IMR-90 (cell line): Measurements from ENCODE around the gene FAM171A1. TPM values are rescaled to one million over a fixed set of nuclear protein-coding genes. Genes with fewer than 3 reads are reported as not detected.

ENCODE experiments used
- ATAC-seq: fragments of 200-7000 bp; cut with Tn5 transposase; 2 replicates; pipeline ENCODE4 v1.9.1; 2020; ENCODE audit warnings: low read depth, mild to moderate bottlenecking, moderate library complexity
- BruUV-seq: library from RNA; stranded (reverse); fragments of 400-500 nt; replicated peaks from 2 replicates; lab custom pipeline; 2021; lab: Mats Ljungman, UMichigan
- CTCF ChIA-PET: fragments of 300-600 bp; formaldehyde crosslinking; extraction: SDS; loops from one replicate; lab custom pipeline; 2021; ENCODE audit warnings: antibody characterized with exemption; lab: Yijun Ruan, JAX
- POLR2A ChIA-PET: fragments of 300-600 bp; sonication (Branson Sonifier 250); formaldehyde crosslinking; loops from one replicate; lab custom pipeline; 2022; ENCODE audit warnings: antibody characterized with exemption; ENCODE audit not compliant: unreplicated experiment; lab: Charles Lee
- DNase-seq: peaks from one replicate; pipeline ENCODE4 v3.0.0; 2013
- H2AFZ ChIP-seq: replicated peaks from 2 replicates; pipeline ENCODE3; 2013; ENCODE audit warnings: low read length, mild to moderate bottlenecking; ENCODE audit not compliant: poor library complexity
- H2AK5ac ChIP-seq: 2 replicates; pipeline ENCODE4 v1.6.1; 2013; ENCODE audit warnings: low read depth, low read length, inconsistent platforms
- H2AK9ac ChIP-seq: replicated peaks from 2 replicates; pipeline ENCODE3; 2013; ENCODE audit warnings: mild to moderate bottlenecking, low read depth, low read length, moderate library complexity; ENCODE audit not compliant: poor library complexity
- H2BK120ac ChIP-seq: 2 replicates; pipeline ENCODE4 v1.6.1; 2013; ENCODE audit warnings: low read depth, low read length, inconsistent platforms
- H2BK15ac ChIP-seq: 3 replicates; pipeline ENCODE4 v1.6.1; 2013; ENCODE audit warnings: low read depth, low read length, inconsistent platforms
- H2BK20ac ChIP-seq: 2 replicates; pipeline ENCODE4 v1.6.1; 2013; ENCODE audit warnings: low read depth, mild to moderate bottlenecking, inconsistent platforms, low read length, moderate library complexity
- H2BK5ac ChIP-seq: 2 replicates; pipeline ENCODE4 v1.6.1; 2013; ENCODE audit warnings: mild to moderate bottlenecking, low read depth, low read length, inconsistent platforms; ENCODE audit not compliant: poor library complexity, severe bottlenecking
- H3K14ac ChIP-seq: replicated peaks from 2 replicates; pipeline ENCODE4 v1.6.1; 2013; ENCODE audit warnings: low read depth, low read length, inconsistent platforms
- H3K18ac ChIP-seq: 2 replicates; pipeline ENCODE4 v1.6.1; 2013; ENCODE audit warnings: low read depth, low read length, control low read depth
- H3K23ac ChIP-seq: 2 replicates; pipeline ENCODE4 v1.6.1; 2013; ENCODE audit warnings: low read depth, low read length, inconsistent platforms
- H3K27ac ChIP-seq: 2 replicates; pipeline ENCODE4 v1.5.1; 2013; ENCODE audit warnings: mild to moderate bottlenecking, control low read depth, low read length; ENCODE audit not compliant: insufficient read depth
- H3K27me3 ChIP-seq: 2 replicates; pipeline ENCODE4 v1.6.1; 2013; ENCODE audit warnings: low read length; ENCODE audit not compliant: control insufficient read depth, insufficient read depth
- H3K36me3 ChIP-seq: 2 replicates; pipeline ENCODE4 v1.6.1; 2013; ENCODE audit warnings: low read length, mixed read lengths; ENCODE audit not compliant: control insufficient read depth, insufficient read depth
- H3K4ac ChIP-seq: 2 replicates; pipeline ENCODE4 v1.6.1; 2013; ENCODE audit warnings: low read depth, low read length, inconsistent platforms
- H3K4me1 ChIP-seq: 2 replicates; pipeline ENCODE4 v1.6.1; 2013; ENCODE audit warnings: low read length, mixed read lengths; ENCODE audit not compliant: control insufficient read depth, insufficient read depth
- H3K4me2 ChIP-seq: 2 replicates; pipeline ENCODE4 v1.6.1; 2013; ENCODE audit warnings: low read depth, mild to moderate bottlenecking, control low read depth, low read length, moderate library complexity
- H3K4me3 ChIP-seq: 2 replicates; pipeline ENCODE4 v1.5.1; 2013; ENCODE audit warnings: low read depth, mild to moderate bottlenecking, control low read depth, low read length, moderate library complexity; ENCODE audit not compliant: insufficient read depth
- H3K56ac ChIP-seq: 2 replicates; pipeline ENCODE4 v1.6.1; 2013; ENCODE audit warnings: low read length, inconsistent platforms; ENCODE audit not compliant: insufficient read depth; ENCODE audit errors: extremely low read depth
- H3K79me1 ChIP-seq, 2 experiments: 2 replicates each; pipeline ENCODE4 v1.6.1; 2013; ENCODE audit warnings: low read length in 2 of 2, inconsistent platforms in 1 of 2, low read depth in 1 of 2
- H3K9ac ChIP-seq: 2 replicates; pipeline ENCODE4 v1.6.1; 2013; ENCODE audit warnings: low read depth, low read length, control low read depth
- H3K9me1 ChIP-seq: 2 replicates; pipeline ENCODE4 v1.6.1; 2013; ENCODE audit warnings: low read length, inconsistent platforms; ENCODE audit not compliant: insufficient read depth
- H3K9me3 ChIP-seq: 2 replicates; pipeline ENCODE4 v1.6.1; 2013; ENCODE audit warnings: low read length; ENCODE audit not compliant: control insufficient read depth, insufficient read depth
- H4K20me1 ChIP-seq: 2 replicates; pipeline ENCODE4 v1.6.1; 2013; ENCODE audit warnings: low read length, inconsistent platforms; ENCODE audit not compliant: insufficient read depth
- H4K5ac ChIP-seq: 2 replicates; pipeline ENCODE4 v1.6.1; 2013; ENCODE audit warnings: mild to moderate bottlenecking, low read depth, low read length, control low read depth
- H4K8ac ChIP-seq, 2 experiments: 2 replicates each; pipeline ENCODE4 v1.6.1; 2013; ENCODE audit warnings: low read depth in 2 of 2, low read length in 2 of 2, control low read depth in 1 of 2, inconsistent platforms in 1 of 2
- H4K91ac ChIP-seq: 2 replicates; pipeline ENCODE4 v1.6.1; 2013; ENCODE audit warnings: low read depth, low read length, inconsistent platforms; ENCODE audit not compliant: insufficient read depth
- BHLHE40 ChIP-seq: fragments of 150-350 bp; IDR thresholded peaks from 2 replicates; pipeline ENCODE4 v1.6.1; 2016; ENCODE audit warnings: mild to moderate bottlenecking, low read depth, low read length
- MXI1 ChIP-seq: IDR thresholded peaks from 2 replicates; pipeline ENCODE4 v1.6.1; 2012; ENCODE audit warnings: low read depth, mild to moderate bottlenecking, low read length, moderate library complexity, borderline replicate concordance
- RAD21 ChIP-seq: IDR thresholded peaks from 2 replicates; pipeline ENCODE4 v1.6.1; 2012; ENCODE audit warnings: low read length, improper control_type of control experiment
- RCOR1 ChIP-seq: IDR thresholded peaks from 2 replicates; pipeline ENCODE4 v1.6.1; 2012; ENCODE audit warnings: mild to moderate bottlenecking, low read length, improper control_type of control experiment; ENCODE audit not compliant: insufficient replicate concordance
- RFX5 ChIP-seq: IDR thresholded peaks from 2 replicates; pipeline ENCODE4 v1.8.0; 2012; ENCODE audit warnings: low read depth, mild to moderate bottlenecking, low read length, moderate library complexity
- SMC3 ChIP-seq: fragments of 150-350 bp; IDR thresholded peaks from 2 replicates; pipeline ENCODE4 v1.6.1; 2016; ENCODE audit warnings: low read depth, mild to moderate bottlenecking, antibody characterized with exemption, low read length, moderate library complexity
- WGBS, 2 experiments: methylation state at CpG; one replicate each; pipeline versions ENCODE4 v1.1.5 to v1.1.7; 2013; ENCODE audit warnings: missing lambda C conversion rate in 2 of 2; ENCODE audit not compliant: insufficient read length in 1 of 2; ENCODE audit errors: extremely low coverage in 2 of 2; 5-methylcytosine and 5-hydroxymethylcytosine counted together
- dilution Hi-C: fragments of 300-500 bp; cut with HindIII; formaldehyde crosslinking; loops from one replicate; pipeline ENCODE4 v1.14.3; 2018; ENCODE audit warnings: low sequenced_read_pairs; ENCODE audit not compliant: unreplicated experiment
- in situ Hi-C: fragments of 300-500 bp; cut with MboI; formaldehyde crosslinking; loops from 3 replicates; pipeline ENCODE4 v1.14.3; 2019; ENCODE audit warnings: low sequenced_read_pairs, inconsistent platforms, mixed read lengths
- intact Hi-C: fragments of 100-400 bp; cut with micrococcal nuclease; formaldehyde crosslinking; loops from 2 replicates; pipeline ENCODE4 v1.10.0; 2022
- polyA plus RNA-seq, 3 experiments: library from polyadenylated mRNA; depleted of rRNA; stranded (reverse); fragments of >200 nt; gene quantifications; 2 replicates each; pipeline ENCODE4 v1.2.3, GENCODE V29; 2012; ENCODE audit warnings: low replicate concordance in 1 of 3
- total RNA-seq: library from RNA; depleted of rRNA; stranded (reverse); fragments of >200 nt; gene quantifications from 2 replicates; pipeline ENCODE4 v1.2.3, GENCODE V29; 2012
- TF ChIP-seq, protein P1 (sequence below): fragments of 150-350 bp; IDR thresholded peaks from 2 replicates; pipeline ENCODE4 v1.6.1; 2017; ENCODE audit warnings: mild to moderate bottlenecking, antibody characterized with exemption, low read length, low read depth
- TF ChIP-seq, protein P2 (sequence below): fragments of 150-350 bp; IDR thresholded peaks from 2 replicates; pipeline ENCODE4 v1.6.1; 2016; ENCODE audit warnings: low read depth, mild to moderate bottlenecking, low read length, moderate library complexity, borderline replicate concordance
- TF ChIP-seq, protein P3 (sequence below): conservative IDR thresholded peaks from 2 replicates; pipeline ENCODE4 v1.5.1; 2012; ENCODE audit warnings: mild to moderate bottlenecking, low read depth, low read length, improper control_type of control experiment

FAM171A1 gene
- total and polyA plus RNA-seq, 2 of the 4 experiments (the other 2 are of a cell fraction) = 20.3 to 30.6 TPM

DNA sequence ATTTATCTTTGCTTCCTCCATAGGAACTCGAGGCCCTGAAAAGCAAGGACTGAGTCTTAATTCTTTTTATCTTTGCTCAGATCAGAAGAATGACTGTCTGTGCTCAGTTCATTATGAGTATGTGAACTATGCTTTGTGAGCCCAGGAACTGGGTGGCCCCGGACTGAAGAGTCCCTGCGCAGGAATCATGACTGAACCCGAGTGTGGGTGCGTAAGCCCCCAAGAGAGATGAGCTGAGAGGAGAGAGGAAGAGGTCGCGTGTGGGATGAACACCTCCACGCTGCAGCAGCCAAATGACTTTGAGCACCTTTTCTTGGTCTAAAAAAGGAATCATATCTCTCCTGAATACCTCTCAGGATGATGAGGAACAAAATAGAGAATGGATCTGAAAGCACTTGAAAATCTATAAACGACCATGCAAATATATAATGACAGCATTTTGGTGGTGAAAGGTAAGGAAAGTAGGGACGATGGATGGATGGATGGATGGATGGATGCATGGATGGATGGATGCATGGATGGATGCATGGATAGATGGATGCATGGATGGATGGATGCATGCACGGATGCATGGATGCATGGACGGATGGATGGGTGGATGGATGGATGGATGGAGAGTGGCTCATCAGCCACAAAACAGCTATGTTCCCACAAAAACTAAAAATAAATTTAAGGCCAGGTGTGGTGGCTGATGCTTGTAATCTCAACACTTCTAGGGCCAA, 19.8 kb downstream of the FAM171A1 start:
- Histone ChIP-seq H3K4me2 (no peak overlapping the region), H3K9ac (no peak overlapping the region), H3K27me3 (no peaks in the 10 kb centered on the region), H3K9me3 (no peaks in the 10 kb centered on the region), H3K4ac (no peak overlapping the region), H4K91ac (no peak overlapping the region), H3K36me3 (no peaks in the 10 kb centered on the region), H3K18ac (no peak overlapping the region), H3K56ac (no peak overlapping the region), H4K5ac (no peak overlapping the region), H3K9me1 (0 out of 2 replicates have a peak, but pooled peaks cover 3% of the 10 kb centered on the region), H2BK5ac (no peak overlapping the region), H3K4me3 (no peak overlapping the region), H3K14ac (no peak overlapping the region), H2BK120ac (no peak overlapping the region), H2AK9ac (no peak overlapping the region), H2AK5ac (no peak overlapping the region), H3K23ac (no peak overlapping the region), H2AFZ (no peak overlapping the region), H2BK15ac (no peak overlapping the region), H3K27ac (no peak overlapping the region), H3K79me1 (peaks cover 13 to 37% of the 10 kb centered on the region in 2 experiments; a peak in 2 of 4 replicates), H4K20me1 (peaks cover 9% of the 10 kb centered on the region; the same call in 1 of the 2 replicates), H2BK20ac (no peak overlapping the region), H3K4me1 (peaks cover 1% of the 10 kb centered on the region; the same call in 1 of the 2 replicates), H4K8ac (no peak overlapping the region)
- dilution Hi-C loops (no loop called here), in situ Hi-C loops (no loop called here), intact Hi-C loops (no loop called here)
- CTCF ChIA-PET = no interaction called here
- POLR2A ChIA-PET = no interaction called here
- ATAC-seq = no peak
- DNase-seq = no peak
- WGBS, 2 experiments = 100% methylated on average over 1 of the region's 12 CpGs; no CpG with 5 or more reads in 1 of the 2 experiments
- BruUV-seq = no TSS peak
- no peak for TF ChIP-seq SMC3
- no peak for TF ChIP-seq RFX5
- TF ChIP-seq RAD21 = no peak
- no peak for TF ChIP-seq BHLHE40
- TF ChIP-seq, protein P1, sequence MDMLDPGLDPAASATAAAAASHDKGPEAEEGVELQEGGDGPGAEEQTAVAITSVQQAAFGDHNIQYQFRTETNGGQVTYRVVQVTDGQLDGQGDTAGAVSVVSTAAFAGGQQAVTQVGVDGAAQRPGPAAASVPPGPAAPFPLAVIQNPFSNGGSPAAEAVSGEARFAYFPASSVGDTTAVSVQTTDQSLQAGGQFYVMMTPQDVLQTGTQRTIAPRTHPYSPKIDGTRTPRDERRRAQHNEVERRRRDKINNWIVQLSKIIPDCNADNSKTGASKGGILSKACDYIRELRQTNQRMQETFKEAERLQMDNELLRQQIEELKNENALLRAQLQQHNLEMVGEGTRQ = no peak
- TF ChIP-seq, protein P2, sequence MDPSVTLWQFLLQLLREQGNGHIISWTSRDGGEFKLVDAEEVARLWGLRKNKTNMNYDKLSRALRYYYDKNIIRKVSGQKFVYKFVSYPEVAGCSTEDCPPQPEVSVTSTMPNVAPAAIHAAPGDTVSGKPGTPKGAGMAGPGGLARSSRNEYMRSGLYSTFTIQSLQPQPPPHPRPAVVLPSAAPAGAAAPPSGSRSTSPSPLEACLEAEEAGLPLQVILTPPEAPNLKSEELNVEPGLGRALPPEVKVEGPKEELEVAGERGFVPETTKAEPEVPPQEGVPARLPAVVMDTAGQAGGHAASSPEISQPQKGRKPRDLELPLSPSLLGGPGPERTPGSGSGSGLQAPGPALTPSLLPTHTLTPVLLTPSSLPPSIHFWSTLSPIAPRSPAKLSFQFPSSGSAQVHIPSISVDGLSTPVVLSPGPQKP = no peak
- TF ChIP-seq, protein P3, sequence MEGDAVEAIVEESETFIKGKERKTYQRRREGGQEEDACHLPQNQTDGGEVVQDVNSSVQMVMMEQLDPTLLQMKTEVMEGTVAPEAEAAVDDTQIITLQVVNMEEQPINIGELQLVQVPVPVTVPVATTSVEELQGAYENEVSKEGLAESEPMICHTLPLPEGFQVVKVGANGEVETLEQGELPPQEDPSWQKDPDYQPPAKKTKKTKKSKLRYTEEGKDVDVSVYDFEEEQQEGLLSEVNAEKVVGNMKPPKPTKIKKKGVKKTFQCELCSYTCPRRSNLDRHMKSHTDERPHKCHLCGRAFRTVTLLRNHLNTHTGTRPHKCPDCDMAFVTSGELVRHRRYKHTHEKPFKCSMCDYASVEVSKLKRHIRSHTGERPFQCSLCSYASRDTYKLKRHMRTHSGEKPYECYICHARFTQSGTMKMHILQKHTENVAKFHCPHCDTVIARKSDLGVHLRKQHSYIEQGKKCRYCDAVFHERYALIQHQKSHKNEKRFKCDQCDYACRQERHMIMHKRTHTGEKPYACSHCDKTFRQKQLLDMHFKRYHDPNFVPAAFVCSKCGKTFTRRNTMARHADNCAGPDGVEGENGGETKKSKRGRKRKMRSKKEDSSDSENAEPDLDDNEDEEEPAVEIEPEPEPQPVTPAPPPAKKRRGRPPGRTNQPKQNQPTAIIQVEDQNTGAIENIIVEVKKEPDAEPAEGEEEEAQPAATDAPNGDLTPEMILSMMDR = no peak
- no peak for TF ChIP-seq RCOR1
- TF ChIP-seq MXI1 = no peak
